ENCODE results near the gene GPATCH2. TPM values are rescaled to one million over a fixed set of nuclear protein-coding genes. Genes with fewer than 3 reads are reported as not detected.

Gene GPATCH2
- total RNA-seq, 2 experiments from 2014 or later, result 6.0 to 6.6 TPM

DNA sequence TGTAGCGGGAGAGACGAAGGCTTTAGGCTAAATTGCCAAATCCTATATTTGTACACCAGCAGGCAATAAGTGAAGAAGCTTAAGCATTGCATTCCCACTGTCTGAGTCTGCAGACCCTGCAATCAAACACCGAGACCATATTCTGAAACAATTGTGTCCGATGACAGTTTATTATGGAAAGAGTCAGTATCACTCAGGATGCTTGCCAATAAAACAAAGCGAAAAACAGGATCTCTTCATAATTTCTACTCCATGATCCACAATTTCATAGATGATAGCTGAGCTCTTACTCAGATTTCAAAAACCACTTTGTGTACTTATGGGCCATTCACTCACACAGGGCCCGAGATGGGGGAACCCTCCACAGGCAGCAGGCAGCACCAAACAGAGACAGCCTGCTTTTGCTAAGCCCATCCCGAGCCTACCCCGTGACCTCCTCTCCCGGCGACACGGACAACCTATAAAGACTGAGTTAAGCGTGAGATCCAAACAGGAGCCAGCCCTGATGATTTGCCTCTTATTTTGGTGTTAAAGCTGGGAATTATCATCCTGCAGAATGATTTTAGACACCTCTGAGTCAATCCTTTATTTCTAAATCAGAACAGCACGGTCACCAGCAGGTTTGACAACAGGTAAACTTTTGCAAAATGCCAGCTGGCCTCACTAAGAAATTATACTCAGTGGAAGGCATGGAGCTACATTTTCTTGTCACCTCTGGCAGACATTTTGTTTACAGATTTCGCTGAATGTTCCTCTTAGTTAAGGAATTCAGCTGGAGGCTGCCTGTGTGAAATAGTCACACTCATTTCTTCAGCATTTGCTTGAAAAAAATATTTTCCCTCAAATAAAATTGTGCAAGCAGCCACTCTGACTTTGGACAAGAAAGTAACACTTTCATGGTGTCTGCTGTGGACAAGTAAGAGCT lies 212.4 kb downstream of the GPATCH2 start:
- no peak overlapping the region for H3K4me3 Mint-ChIP-seq
- no peaks in the 10 kb centered on the region for H3K36me3 Mint-ChIP-seq (ENCODE audit: low read depth)
- no peaks in the 10 kb centered on the region for H3K4me1 Mint-ChIP-seq (ENCODE audit: low read depth)
- CTCF ChIA-PET, result no interaction called here
- H3K27ac Mint-ChIP-seq, result no peak overlapping the region
- intact Hi-C loops (cut with micrococcal nuclease), result no loop called here
- no peak for ATAC-seq
- no peak for TF ChIP-seq CTCF (IDR thresholded peaks at IDR 0.05)
- no peak for DNase-seq
- peaks cover 8% of the 10 kb centered on the region for H3K27me3 Mint-ChIP-seq
- H3K9me3 Mint-ChIP-seq, result no peaks in the 10 kb centered on the region
- POLR2A ChIA-PET, result no interaction called here

DNA sequence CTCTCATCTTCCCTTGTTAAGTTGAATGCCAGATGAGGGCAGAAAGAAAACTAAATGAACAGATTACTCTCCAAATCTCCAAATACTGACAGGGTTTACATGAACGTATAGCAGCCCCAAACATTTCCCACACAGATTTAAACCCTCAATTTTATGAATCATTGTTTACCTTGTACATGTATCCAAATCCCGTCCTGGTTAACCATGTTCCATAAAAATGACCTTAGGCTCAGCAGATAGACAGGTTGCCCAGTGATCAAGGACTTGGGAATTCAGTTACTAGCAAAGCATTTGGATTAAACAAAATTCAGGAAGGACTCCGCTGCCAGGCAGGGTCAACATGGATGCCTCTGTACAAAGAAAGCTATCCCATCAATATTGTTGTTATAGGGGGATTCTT lies 213.5 kb downstream of the GPATCH2 start:
- Mint-ChIP-seq H3K4me1 (ENCODE audit: low read depth) (no peaks in the 10 kb centered on the region), H3K4me3 (no peak overlapping the region), H3K36me3 (ENCODE audit: low read depth) (no peaks in the 10 kb centered on the region), H3K9me3 (no peaks in the 10 kb centered on the region), H3K27me3 (peaks cover 8% of the 10 kb centered on the region), H3K27ac (no peak overlapping the region)
- TF ChIP-seq CTCF (IDR thresholded peaks at IDR 0.05), result no peak
- intact Hi-C loops (cut with micrococcal nuclease), result no loop called here
- ChIA-PET CTCF (no interaction called here), POLR2A (no interaction called here)
- DNase-seq (no peak), ATAC-seq (no peak)

DNA sequence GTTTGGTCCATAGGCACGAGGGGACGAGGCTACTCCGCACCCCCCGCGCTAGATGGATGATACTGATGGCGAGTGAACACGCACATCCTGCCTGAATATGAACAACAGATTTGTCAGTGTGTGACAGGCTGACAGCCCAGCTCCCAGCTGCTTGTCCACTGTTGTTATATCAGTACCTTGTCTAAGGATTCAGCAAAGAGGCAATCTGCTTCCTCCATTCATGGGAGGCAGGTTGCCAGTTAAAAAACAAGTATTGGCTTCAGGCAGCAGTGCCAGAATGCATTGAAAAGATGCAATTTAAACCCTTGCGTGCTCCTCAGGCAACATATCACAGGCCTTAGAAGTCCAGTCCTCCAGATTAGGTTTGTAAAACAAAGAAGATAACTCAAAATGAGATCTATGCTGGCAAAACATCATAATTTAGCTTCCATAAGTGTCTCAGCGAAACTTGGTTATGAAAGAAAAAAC lies 223.3 kb downstream of the GPATCH2 start:
- no peak for ATAC-seq
- POLR2A ChIA-PET, result no interaction called here
- intact Hi-C loops (cut with micrococcal nuclease), result no loop called here
- Mint-ChIP-seq H3K4me1 (ENCODE audit: low read depth) (no peaks in the 10 kb centered on the region), H3K27me3 (peaks cover 2% of the 10 kb centered on the region), H3K9me3 (no peaks in the 10 kb centered on the region), H3K4me3 (no peak overlapping the region), H3K27ac (no peak overlapping the region), H3K36me3 (ENCODE audit: low read depth) (no peaks in the 10 kb centered on the region)
- DNase-seq, result no peak
- TF ChIP-seq CTCF (IDR thresholded peaks at IDR 0.05), result no peak
- CTCF ChIA-PET, result no interaction called here

DNA sequence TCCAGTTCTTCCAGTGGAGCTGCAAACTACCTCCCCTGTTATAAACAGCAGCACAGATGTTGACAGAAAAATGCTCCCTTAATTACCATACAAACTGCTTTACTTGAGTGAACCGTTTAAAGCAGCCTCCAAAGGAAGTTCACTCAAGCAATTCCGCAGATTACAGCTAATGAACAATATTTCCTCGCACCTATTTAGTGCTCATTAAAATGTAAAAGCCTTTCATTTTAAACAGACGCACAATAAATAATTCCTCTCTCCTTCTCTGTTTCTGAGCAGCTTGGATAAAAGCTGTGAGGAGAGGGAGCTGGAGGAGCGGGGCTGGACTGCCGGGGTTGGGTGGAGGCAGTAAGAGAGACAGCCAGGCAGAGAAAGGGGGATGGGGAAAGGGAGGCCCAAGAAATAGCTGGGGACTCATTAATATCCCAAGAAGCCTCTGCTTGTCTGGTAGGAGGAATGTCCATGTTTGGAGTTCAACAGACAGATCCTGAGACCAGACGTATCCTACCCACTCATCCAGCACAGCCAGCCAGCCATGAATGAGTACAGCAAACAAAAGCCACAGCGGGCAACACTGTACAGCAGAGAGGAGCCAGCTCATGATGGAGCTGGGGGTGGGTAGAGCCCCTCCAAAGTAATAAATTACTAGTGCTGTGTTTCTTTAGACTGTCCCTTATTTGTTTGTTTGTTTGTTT lies 227.7 kb downstream of the GPATCH2 start:
- DNase-seq (no peak), ATAC-seq (no peak)
- Mint-ChIP-seq H3K36me3 (ENCODE audit: low read depth) (no peaks in the 10 kb centered on the region), H3K4me3 (no peak overlapping the region), H3K4me1 (ENCODE audit: low read depth) (no peaks in the 10 kb centered on the region), H3K27me3 (peaks cover 3% of the 10 kb centered on the region), H3K9me3 (no peaks in the 10 kb centered on the region), H3K27ac (no peak overlapping the region)
- ChIA-PET CTCF (no interaction called here), POLR2A (no interaction called here)
- no peak for TF ChIP-seq CTCF (IDR thresholded peaks at IDR 0.05)
- intact Hi-C loops (cut with micrococcal nuclease), result no loop called here

DNA sequence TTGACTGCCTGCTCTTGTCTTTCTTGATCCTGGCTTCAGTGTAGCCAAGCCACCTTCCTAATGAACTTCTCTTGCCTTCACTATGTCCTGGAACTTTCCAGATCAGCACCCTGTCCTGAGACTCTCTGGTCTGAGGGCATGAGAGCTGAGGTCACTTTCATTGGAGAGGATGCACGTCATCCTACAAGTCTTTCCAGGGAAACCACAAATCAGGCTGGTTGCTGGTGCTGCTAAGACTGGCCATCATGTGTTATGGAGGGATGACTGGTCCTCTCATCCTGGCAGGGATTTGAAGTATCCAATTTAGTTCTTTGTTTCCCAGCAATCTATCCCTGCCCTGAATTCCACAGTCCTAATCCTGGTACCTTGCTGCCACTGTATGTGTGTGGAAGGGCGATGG lies 228.6 kb downstream of the GPATCH2 start:
- Mint-ChIP-seq H3K27me3 (peaks cover 3% of the 10 kb centered on the region), H3K27ac (no peak overlapping the region), H3K36me3 (ENCODE audit: low read depth) (no peaks in the 10 kb centered on the region), H3K4me1 (ENCODE audit: low read depth) (no peaks in the 10 kb centered on the region), H3K4me3 (no peak overlapping the region), H3K9me3 (no peaks in the 10 kb centered on the region)
- ATAC-seq (no peak), DNase-seq (no peak)
- intact Hi-C loops (cut with micrococcal nuclease), result no loop called here
- ChIA-PET POLR2A (no interaction called here), CTCF (no interaction called here)
- no peak for TF ChIP-seq CTCF (IDR thresholded peaks at IDR 0.05)
